CD4-positive, alpha-beta T cell treated with Interleukin-4 for 1 hour (primary cell): ENCODE results near the gene NR5A2.
"Not testable (repeated sequence)": the region's sequence is repeated elsewhere in the genome, so short reads cannot be mapped to it uniquely, and the experiment has no call there.

Experiments used
- DNase-seq, 2 donors: peaks; one replicate each; pipeline ENCODE4 v3.0.0-alpha.2; 2020 to 2022

Gene NR5A2

DNA sequence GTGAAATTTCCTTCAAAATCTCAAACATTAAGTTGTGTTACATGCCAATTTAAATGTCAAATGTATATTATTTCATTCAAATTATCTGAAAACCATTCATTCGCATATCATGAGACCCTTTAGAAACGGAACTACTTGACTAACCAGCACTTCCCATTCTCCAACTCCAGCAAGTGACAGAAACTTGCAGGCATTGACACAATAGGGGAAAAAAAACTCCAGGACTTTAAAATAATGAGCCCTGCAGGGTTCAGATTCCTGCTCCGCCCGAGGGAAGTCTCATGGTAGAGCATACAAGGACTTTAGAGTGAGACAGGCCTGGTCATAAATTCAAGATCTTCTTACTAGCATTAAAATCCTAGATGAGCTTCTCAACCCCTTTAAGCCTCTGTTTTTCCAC lies 138.9 kb downstream of the NR5A2 start:
- no peak for DNase-seq

DNA sequence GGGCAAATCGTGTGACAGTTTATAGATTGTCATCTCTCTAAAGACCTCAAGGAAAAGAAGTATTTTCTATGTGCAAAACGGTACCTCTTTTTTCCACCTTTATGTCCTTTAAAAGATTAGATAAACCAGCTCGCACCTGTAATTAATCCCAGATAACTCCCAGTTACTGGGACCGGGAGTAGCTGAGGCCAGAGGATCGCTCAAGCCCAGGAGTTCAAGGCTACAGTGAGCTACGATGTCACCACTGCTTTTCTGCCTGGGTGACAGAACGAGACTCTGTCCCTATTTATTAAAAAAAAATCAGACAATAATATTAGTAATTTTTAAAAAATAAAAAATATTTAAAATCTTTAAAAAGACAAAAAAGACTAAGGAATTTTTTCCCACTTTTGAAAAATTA lies 141.4 kb downstream of the NR5A2 start:
- no peak for DNase-seq

- no peak for DNase-seq
These were observed 144.8 kb downstream of the NR5A2 start for GRCh38 chr1:200172311-200172710.

GRCh38 chr1:200173097-200173618 lies 145.6 kb downstream of the NR5A2 start:
- no peak for DNase-seq

- no peak for DNase-seq
These were observed 147.2 kb downstream of the NR5A2 start for GRCh38 chr1:200174525-200175295.

GRCh38 chr1:200176181-200176580 lies 148.7 kb downstream of the NR5A2 start:
- DNase-seq = no peak

GRCh38 chr1:200176798-200177197 lies 149.3 kb downstream of the NR5A2 start:
- no peak for DNase-seq

GRCh38 chr1:200178340-200178739 lies 150.8 kb downstream of the NR5A2 start:
- no peak for DNase-seq

DNA sequence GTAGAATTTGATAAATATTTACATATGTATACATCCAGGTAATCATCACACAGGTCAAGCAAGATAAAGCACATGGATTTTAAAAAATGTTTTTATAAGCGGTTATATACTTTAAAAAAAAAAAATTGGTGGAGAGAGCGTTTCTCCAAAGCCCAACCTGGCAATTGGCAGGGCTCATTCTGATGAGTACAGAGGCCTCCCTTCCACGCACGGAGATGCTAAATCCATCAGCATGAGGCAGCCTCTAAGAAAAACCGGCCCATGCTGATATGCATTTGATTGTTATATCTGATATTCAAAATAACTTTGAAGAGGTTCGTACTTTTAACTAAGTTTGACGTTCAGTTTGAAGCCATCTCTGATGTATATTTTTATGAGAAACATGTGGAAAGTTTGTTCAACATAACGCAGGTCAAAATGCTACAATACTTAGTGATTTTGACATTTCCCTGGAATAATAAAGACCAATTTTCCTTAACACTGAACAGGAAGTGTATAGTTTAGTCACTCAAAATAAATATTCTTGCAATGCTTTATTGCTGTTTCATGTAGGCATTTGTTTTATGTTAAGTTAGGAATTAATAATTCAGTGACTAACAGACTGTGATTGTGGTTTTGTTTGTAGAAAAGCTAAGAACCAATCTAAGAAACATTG lies 151.7 kb downstream of the NR5A2 start:
- no peak for DNase-seq

DNA sequence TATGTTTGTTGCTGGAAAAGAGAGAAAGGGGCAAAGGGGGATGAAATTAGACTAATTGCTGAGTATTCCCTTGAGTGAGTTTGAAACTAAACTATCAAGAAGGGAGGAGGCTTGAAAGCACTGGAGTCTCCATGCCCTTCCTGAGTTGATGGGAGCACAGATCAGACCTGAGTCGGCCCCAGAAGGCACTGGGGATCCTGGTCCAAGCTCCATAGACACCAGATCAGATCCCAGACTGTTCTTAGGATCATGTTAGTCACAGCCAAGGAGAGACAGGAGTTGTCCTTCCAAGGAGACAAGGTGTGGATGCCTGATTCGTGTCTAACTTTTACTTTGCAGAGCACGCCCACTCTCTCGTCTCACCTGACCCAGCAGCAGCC lies 152.3 kb downstream of the NR5A2 start:
- DNase-seq = no peak

DNA sequence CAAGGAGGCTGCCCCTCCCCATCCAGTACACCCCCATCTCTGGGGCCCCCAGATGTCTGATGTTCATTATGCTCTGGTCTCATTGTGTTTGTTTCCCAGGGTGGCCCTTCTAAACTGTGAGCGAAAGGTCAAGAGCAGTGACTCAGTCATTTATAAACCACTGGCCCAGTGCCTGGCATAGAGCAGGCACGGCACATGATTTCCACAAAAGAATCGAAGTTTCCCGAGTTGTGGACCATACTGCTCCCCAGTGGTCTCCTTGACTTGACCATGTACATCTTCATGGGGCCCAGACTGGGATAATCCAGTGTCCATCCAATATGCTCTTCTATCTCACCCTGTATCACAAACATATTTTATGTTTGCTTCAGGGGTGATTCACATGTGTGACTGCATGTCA lies 153.3 kb downstream of the NR5A2 start:
- DNase-seq = no peak

- DNase-seq = no peak
These were observed 154.4 kb downstream of the NR5A2 start for GRCh38 chr1:200181861-200182260.

DNA sequence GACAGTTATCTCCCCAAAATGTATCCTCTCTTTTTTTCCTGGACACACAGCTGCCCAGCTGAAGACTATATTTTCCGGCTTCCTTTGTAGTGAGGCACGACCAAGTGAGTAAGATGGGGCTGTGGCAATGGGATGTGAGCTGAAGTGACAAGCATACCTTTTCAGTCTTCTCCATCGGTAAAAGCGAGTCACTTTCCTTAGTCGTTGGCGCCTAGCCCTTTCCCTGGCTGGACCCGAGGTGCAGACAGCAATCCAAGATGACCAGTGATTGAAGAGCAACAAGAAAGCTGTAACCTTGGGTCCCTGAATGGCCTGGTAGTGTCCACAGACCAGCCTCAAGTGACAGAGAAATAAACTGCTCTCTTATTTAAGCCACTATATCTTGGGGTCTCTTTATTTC lies 155.2 kb downstream of the NR5A2 start:
- no peak for DNase-seq

DNA sequence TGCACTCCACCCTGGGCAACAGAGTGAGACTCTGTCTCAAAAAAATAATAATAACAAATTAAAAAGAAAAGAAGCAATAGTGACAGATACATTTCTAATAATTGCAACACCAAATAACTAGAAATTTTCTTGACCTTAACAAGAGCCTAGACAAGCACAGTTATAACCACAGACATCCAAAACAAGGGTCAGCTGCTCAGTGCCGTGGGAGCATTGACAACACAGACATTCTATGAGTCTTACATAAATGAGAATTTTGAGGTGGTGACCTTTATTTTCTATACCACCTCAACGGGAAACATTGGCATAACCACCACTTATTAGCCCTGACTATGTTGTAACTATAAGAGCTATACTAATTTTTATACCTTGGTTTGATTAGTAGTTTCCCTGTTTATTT lies 156.1 kb downstream of the NR5A2 start:
- no peak for DNase-seq

DNA sequence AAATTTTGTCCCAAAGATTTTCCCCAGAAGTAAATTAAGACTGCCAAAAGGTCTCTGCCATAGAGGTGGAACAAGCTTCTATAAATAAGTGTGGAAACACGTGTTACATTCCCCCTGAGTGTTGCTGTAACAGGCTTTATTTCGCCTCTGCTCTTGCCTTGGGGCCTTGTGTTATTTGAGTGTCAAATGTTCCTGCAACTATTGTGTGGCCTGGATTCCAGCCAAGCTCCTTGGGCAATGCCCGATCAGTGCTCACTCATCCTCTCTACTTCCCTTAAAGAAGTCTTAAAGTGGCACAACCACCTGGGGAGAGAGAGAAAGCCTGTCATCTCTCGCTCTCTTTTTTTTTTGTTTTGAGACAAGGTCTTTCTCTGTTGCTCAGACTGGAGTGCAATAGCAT lies 156.7 kb downstream of the NR5A2 start:
- DNase-seq = peak in 1 of 2 donors; percentile 58

DNA sequence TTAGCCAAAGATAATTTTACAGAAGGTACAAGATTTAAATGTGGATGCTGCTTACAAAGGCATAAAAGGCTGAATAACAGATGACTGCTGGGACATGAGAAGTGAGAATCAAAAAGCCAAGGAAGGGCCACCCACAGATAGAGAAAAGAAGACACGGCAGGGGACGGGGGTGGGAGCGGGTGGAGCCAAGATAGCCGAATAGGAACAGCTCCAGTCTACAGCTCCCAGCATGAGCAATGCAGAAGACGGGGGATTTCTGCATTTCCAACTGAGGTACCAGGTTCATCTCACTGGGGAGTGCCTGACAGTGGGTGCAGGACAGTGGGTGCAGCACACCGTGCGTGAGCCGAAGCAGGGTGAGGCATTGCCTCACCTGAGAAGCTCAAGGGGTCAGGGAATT lies 157.7 kb downstream of the NR5A2 start:
- DNase-seq = not testable (repeated sequence)

DNA sequence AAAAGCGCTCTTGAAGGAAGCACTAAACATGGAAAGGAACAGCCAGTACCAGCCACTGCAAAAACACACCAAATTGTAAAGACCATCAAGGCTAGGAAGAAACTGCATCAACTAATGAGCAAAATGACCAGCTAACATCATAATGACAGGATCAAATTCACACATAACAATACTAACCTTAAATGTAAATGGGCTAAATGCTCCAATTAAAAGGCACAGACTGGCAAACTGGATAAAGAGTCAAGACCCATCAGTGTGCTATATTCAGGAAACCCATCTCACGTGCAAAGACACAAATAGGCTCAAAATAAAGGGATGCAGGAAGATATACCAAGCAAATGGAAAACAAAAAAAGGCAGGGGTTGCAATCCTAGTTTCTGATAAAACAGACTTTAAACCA lies 159.8 kb downstream of the NR5A2 start:
- DNase-seq = not testable (repeated sequence)

GRCh38 chr1:200191993-200192392 lies 164.5 kb downstream of the NR5A2 start:
- DNase-seq = no peak

DNA sequence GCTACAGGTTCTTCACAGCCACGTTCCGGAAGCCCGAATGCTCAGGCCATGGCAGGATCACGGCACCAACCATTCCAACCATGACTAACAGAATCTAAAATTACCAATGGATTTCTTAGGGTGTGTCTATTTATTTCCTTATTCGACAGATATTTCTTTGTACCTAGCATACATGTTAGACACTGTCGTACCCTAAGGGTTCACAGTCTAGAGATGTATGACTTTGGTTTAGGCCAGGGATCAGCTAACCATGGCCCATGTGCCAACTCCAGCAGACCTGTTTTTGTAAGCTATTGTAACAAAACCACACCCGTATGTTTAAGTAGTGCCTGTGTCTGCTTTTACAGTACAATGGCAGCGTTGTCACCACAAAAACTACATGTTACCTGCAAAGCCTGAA lies 167.0 kb downstream of the NR5A2 start:
- no peak for DNase-seq

GRCh38 chr1:200198236-200198635 lies 170.7 kb downstream of the NR5A2 start:
- no peak for DNase-seq

GRCh38 chr1:200205216-200205995 lies 177.9 kb downstream of the NR5A2 start:
- DNase-seq = no peak

GRCh38 chr1:200206340-200206739 lies 178.8 kb downstream of the NR5A2 start:
- no peak for DNase-seq

- no peak for DNase-seq
These were observed 179.3 kb downstream of the NR5A2 start for GRCh38 chr1:200206761-200207160.

DNA sequence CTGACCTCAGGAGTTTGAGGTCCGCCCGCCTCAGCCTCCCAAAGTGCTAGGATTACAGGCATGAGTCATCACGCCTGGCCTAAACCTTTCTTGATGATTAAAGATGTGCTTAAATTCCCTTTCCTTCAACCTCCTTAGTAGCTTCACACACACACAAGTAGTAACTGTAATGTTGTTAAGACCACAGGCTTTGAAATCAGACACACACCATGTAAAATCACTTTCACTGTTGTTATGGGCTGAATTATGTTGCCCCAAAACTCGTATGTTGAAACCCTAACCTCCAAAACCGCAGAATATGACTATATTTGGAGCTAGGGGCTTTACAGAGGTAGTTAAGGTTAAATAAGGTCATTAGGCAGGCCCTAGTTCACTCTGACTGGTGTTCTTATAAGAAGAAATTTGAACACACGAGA lies 180.2 kb downstream of the NR5A2 start:
- DNase-seq = peak in 1 of 2 donors; percentile 4
